GM12878 (cell line): ENCODE measurements around the gene PFKL.

Experiments used
- EZH2 ChIP-seq: IDR thresholded peaks from 2 replicates; pipeline ENCODE4 v1.6.1; 2012; ENCODE audit warnings: low read depth, mild to moderate bottlenecking, control low read depth, inconsistent platforms, low read length, borderline replicate concordance; ENCODE audit not compliant: control insufficient read depth
- JUNB ChIP-seq: IDR thresholded peaks from 2 replicates; pipeline ENCODE4 v1.6.1; 2016; ENCODE audit warnings: antibody characterized with exemption, mild to moderate bottlenecking
- POLR2A ChIP-seq: IDR thresholded peaks from 2 replicates; pipeline ENCODE4 v1.6.1; 2011; ENCODE audit warnings: low read depth, mild to moderate bottlenecking, low read length
- SUZ12 ChIP-seq: fragments of 200-600 bp; sonication (generic); IDR thresholded peaks from one replicate; pipeline ENCODE4 v1.6.1; 2018; ENCODE audit warnings: antibody characterized with exemption, mild to moderate bottlenecking; ENCODE audit not compliant: unreplicated experiment
- TAF1 ChIP-seq: IDR thresholded peaks from 2 replicates; pipeline ENCODE4 v1.6.1; 2011; ENCODE audit warnings: mild to moderate bottlenecking, low read depth, low read length, borderline replicate concordance
- TF ChIP-seq, protein P1 (sequence below): IDR thresholded peaks from 2 replicates; pipeline ENCODE4 v1.6.1; 2011; ENCODE audit warnings: low read depth, low read length, improper control_type of control experiment, borderline replicate concordance
- TF ChIP-seq, protein P2 (sequence below), 3 experiments: IDR thresholded peaks in 2 of 3; conservative IDR thresholded peaks in 1 of 3; 2 replicates each; pipeline ENCODE4 v1.5.1; 2011; ENCODE audit warnings: low read depth in 3 of 3, low read length in 3 of 3, mild to moderate bottlenecking in 3 of 3, control low read depth in 2 of 3, moderate library complexity in 2 of 3, inconsistent platforms in 1 of 3, mixed read lengths in 1 of 3; ENCODE audit not compliant: control insufficient read depth in 2 of 3, insufficient read depth in 1 of 3; ENCODE audit errors: extremely low read depth in 1 of 3
- TF ChIP-seq, protein P3 (sequence below): fragments of 450-650 bp; formaldehyde crosslinking; IDR thresholded peaks from 2 replicates; pipeline ENCODE4 v1.5.0; 2022; ENCODE audit warnings: mild to moderate bottlenecking, missing genetic modification characterization
- TF ChIP-seq, protein P4 (sequence below): fragments of 450-650 bp; IDR thresholded peaks from 2 replicates; pipeline ENCODE4 v1.6.1; 2017; ENCODE audit warnings: mild to moderate bottlenecking, low read depth, inconsistent platforms; ENCODE audit not compliant: poor library complexity, severe bottlenecking
- TF ChIP-seq, protein P5 (sequence below): fragments of 450-650 bp; IDR thresholded peaks from 2 replicates; pipeline ENCODE4 v1.6.1; 2017; ENCODE audit warnings: antibody characterized with exemption, mild to moderate bottlenecking, moderate library complexity

DNA sequence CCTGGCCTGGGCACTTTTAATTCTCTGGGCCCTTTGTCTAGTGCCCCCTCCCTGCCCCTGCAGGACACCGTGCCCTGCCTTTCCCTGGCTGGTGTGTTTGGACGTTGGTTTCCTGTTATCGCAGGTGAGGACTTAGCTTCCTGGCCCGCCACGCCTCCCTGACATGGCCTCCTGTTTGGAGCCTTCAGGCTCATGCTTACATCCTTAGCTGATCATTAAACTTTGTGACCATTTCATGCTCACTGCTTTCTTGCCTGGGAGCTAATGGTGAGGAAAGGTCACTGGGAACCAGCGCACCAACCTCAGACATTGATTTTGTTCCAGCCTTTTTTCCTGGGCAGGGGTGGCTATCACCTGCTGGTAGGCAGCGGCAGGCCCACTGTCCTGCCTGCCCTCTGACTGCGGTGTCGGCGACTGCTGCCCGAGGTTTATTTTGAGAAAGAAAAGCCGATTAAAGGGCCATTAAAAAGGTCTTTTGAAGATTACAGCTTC is 3.7 kb downstream of the PFKL start:
- TF ChIP-seq, protein P1, sequence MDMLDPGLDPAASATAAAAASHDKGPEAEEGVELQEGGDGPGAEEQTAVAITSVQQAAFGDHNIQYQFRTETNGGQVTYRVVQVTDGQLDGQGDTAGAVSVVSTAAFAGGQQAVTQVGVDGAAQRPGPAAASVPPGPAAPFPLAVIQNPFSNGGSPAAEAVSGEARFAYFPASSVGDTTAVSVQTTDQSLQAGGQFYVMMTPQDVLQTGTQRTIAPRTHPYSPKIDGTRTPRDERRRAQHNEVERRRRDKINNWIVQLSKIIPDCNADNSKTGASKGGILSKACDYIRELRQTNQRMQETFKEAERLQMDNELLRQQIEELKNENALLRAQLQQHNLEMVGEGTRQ, result no peak
- no peak for TF ChIP-seq SUZ12
- TF ChIP-seq, protein P2, sequence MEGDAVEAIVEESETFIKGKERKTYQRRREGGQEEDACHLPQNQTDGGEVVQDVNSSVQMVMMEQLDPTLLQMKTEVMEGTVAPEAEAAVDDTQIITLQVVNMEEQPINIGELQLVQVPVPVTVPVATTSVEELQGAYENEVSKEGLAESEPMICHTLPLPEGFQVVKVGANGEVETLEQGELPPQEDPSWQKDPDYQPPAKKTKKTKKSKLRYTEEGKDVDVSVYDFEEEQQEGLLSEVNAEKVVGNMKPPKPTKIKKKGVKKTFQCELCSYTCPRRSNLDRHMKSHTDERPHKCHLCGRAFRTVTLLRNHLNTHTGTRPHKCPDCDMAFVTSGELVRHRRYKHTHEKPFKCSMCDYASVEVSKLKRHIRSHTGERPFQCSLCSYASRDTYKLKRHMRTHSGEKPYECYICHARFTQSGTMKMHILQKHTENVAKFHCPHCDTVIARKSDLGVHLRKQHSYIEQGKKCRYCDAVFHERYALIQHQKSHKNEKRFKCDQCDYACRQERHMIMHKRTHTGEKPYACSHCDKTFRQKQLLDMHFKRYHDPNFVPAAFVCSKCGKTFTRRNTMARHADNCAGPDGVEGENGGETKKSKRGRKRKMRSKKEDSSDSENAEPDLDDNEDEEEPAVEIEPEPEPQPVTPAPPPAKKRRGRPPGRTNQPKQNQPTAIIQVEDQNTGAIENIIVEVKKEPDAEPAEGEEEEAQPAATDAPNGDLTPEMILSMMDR (IDR thresholded peaks at IDR 0.05 in 2 of 3, conservative IDR thresholded peaks at IDR 0.05 in 1 of 3; ENCODE audit: control insufficient read depth in 2 of 3, extremely low read depth in 1 of 3, insufficient read depth in 1 of 3, low read depth in 3 of 3, low read length in 3 of 3), result no peak
- no peak for TF ChIP-seq POLR2A
- TF ChIP-seq, protein P3, sequence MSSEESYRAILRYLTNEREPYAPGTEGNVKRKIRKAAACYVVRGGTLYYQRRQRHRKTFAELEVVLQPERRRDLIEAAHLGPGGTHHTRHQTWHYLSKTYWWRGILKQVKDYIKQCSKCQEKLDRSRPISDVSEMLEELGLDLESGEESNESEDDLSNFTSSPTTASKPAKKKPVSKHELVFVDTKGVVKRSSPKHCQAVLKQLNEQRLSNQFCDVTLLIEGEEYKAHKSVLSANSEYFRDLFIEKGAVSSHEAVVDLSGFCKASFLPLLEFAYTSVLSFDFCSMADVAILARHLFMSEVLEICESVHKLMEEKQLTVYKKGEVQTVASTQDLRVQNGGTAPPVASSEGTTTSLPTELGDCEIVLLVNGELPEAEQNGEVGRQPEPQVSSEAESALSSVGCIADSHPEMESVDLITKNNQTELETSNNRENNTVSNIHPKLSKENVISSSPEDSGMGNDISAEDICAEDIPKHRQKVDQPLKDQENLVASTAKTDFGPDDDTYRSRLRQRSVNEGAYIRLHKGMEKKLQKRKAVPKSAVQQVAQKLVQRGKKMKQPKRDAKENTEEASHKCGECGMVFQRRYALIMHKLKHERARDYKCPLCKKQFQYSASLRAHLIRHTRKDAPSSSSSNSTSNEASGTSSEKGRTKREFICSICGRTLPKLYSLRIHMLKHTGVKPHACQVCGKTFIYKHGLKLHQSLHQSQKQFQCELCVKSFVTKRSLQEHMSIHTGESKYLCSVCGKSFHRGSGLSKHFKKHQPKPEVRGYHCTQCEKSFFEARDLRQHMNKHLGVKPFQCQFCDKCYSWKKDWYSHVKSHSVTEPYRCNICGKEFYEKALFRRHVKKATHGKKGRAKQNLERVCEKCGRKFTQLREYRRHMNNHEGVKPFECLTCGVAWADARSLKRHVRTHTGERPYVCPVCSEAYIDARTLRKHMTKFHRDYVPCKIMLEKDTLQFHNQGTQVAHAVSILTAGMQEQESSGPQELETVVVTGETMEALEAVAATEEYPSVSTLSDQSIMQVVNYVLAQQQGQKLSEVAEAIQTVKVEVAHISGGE (CRISPR knock-in tag), result no peak
- TF ChIP-seq, protein P4, sequence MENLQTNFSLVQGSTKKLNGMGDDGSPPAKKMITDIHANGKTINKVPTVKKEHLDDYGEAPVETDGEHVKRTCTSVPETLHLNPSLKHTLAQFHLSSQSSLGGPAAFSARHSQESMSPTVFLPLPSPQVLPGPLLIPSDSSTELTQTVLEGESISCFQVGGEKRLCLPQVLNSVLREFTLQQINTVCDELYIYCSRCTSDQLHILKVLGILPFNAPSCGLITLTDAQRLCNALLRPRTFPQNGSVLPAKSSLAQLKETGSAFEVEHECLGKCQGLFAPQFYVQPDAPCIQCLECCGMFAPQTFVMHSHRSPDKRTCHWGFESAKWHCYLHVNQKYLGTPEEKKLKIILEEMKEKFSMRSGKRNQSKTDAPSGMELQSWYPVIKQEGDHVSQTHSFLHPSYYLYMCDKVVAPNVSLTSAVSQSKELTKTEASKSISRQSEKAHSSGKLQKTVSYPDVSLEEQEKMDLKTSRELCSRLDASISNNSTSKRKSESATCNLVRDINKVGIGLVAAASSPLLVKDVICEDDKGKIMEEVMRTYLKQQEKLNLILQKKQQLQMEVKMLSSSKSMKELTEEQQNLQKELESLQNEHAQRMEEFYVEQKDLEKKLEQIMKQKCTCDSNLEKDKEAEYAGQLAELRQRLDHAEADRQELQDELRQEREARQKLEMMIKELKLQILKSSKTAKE, result no peak
- TF ChIP-seq EZH2, result no peak
- no peak for TF ChIP-seq TAF1
- TF ChIP-seq, protein P5, sequence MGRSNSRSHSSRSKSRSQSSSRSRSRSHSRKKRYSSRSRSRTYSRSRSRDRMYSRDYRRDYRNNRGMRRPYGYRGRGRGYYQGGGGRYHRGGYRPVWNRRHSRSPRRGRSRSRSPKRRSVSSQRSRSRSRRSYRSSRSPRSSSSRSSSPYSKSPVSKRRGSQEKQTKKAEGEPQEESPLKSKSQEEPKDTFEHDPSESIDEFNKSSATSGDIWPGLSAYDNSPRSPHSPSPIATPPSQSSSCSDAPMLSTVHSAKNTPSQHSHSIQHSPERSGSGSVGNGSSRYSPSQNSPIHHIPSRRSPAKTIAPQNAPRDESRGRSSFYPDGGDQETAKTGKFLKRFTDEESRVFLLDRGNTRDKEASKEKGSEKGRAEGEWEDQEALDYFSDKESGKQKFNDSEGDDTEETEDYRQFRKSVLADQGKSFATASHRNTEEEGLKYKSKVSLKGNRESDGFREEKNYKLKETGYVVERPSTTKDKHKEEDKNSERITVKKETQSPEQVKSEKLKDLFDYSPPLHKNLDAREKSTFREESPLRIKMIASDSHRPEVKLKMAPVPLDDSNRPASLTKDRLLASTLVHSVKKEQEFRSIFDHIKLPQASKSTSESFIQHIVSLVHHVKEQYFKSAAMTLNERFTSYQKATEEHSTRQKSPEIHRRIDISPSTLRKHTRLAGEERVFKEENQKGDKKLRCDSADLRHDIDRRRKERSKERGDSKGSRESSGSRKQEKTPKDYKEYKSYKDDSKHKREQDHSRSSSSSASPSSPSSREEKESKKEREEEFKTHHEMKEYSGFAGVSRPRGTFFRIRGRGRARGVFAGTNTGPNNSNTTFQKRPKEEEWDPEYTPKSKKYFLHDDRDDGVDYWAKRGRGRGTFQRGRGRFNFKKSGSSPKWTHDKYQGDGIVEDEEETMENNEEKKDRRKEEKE, result no peak
- TF ChIP-seq JUNB, result no peak
